ENCODE data around the gene RNASE13. TPM values are rescaled to one million over a fixed set of nuclear protein-coding genes. Genes with fewer than 3 reads are reported as not detected.
A peak's percentile ranks its signal among the peaks of the same experiment; 100 is the strongest.

RNASE13 gene
- total RNA-seq, 4 donors from 2014 or later, result not detected

DNA sequence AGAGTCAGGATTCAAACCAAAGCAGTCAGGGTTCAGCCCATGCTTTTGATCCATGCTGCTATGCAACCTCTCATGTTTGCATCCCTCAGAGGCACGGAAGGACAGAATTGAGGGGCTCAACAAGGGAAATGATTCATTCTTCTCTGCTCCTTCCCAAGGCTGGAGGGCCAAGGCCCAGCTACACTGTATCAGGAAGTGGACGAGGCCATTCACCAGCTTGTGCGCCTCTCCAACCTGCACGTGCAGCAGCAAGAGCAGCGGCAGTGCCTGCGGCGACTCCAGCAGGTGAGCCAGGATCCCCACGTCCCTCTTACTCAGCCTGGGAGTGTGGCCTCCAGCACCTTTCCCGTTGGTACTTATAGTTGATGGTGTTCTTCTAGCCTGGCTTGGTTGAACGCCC lies 44.1 kb upstream of the RNASE13 start:
- TF ChIP-seq, protein P1, sequence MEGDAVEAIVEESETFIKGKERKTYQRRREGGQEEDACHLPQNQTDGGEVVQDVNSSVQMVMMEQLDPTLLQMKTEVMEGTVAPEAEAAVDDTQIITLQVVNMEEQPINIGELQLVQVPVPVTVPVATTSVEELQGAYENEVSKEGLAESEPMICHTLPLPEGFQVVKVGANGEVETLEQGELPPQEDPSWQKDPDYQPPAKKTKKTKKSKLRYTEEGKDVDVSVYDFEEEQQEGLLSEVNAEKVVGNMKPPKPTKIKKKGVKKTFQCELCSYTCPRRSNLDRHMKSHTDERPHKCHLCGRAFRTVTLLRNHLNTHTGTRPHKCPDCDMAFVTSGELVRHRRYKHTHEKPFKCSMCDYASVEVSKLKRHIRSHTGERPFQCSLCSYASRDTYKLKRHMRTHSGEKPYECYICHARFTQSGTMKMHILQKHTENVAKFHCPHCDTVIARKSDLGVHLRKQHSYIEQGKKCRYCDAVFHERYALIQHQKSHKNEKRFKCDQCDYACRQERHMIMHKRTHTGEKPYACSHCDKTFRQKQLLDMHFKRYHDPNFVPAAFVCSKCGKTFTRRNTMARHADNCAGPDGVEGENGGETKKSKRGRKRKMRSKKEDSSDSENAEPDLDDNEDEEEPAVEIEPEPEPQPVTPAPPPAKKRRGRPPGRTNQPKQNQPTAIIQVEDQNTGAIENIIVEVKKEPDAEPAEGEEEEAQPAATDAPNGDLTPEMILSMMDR (IDR thresholded peaks at IDR 0.05), result no peak
- TF ChIP-seq POLR2A (IDR thresholded peaks at IDR 0.05; ENCODE audit: low read depth), result no peak
- TF ChIP-seq EP300 (IDR thresholded peaks at IDR 0.05), result no peak
- TF ChIP-seq POLR2AphosphoS5 (IDR thresholded peaks at IDR 0.05), result no peak
- intact Hi-C loops (cut with DNase I), result no loop called here

DNA sequence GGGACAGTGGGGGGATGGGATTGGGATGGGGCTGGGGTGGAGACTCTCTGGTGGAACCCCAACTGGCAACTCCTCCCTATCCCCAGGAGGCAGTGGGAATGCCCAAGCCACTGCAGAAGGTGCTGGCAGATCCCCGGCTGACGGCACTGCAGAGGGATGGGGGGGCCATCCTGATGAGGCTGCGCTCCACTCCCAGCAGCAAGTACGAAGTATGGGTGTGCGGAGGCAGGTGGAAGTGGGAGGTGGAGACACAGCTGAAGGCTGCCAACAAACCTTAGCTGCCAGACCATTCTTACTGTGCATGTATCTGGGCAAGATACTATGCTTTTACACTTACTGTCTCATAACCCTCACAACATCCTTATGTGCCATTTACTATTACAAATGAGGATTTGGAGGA lies 43.7 kb upstream of the RNASE13 start:
- Histone ChIP-seq H3K36me3 (peaks cover 42 to 100% (median 96%) of the 10 kb centered on the region in 4 donors), H3K9me3 (no peaks in the 10 kb centered on the region), H3K4me3 (no peak overlapping the region), H3K27ac (replicated peaks in 1 of 4) (no peak overlapping the region), H3K4me1 (peaks cover 0 to 10% (median 5%) of the 10 kb centered on the region in 4 donors), H3K27me3 (no peaks in the 10 kb centered on the region)
- no peak for DNase-seq (ENCODE audit: extremely low spot score)
- WGBS, result 82% methylated on average over 5 of the region's 5 CpGs
- intact Hi-C loops (cut with DNase I), result no loop called here
- no peak for TF ChIP-seq EP300 (IDR thresholded peaks at IDR 0.05)
- no peak for TF ChIP-seq POLR2AphosphoS5 (IDR thresholded peaks at IDR 0.05)

More for the DNA sequence above, 44.1 kb upstream of the RNASE13 start:
- Histone ChIP-seq H3K27ac (replicated peaks in 1 of 4) (no peak overlapping the region), H3K36me3 (peaks cover 42 to 100% (median 98%) of the 10 kb centered on the region in 4 donors), H3K27me3 (no peaks in the 10 kb centered on the region), H3K9me3 (no peaks in the 10 kb centered on the region), H3K4me1 (peaks cover 0 to 8% (median 3%) of the 10 kb centered on the region in 4 donors), H3K4me3 (no peak overlapping the region)
- DNase-seq (ENCODE audit: extremely low spot score), result no peak
- WGBS, result 93% methylated on average over 8 of the region's 10 CpGs

DNA sequence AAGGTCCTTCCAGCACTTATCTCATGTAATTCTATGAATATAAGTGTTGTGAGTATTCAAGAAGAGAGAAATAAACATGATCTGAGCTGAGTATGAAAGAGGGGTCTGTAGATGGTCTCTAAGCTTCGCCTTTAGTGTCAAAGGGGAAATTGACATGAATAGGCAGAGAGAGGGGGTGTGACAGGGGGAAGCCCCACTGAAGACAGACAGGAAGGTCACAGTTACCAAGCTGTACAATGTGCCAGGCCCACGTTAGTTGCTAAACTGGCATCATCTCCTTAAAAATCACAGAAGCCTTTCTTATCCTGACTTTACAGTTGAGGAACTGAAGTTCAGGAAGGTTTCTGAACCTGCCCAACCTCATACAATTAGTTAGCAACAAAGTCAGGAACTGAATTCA lies 43.1 kb upstream of the RNASE13 start:
- intact Hi-C loops (cut with DNase I), result no loop called here
- peaks cover 5 to 12% (median 10%) of the 10 kb centered on the region in 4 donors for H3K4me1 ChIP-seq
- H3K27me3 ChIP-seq, result no peaks in the 10 kb centered on the region
- no peaks in the 10 kb centered on the region for H3K9me3 ChIP-seq
- no peak overlapping the region for H3K27ac ChIP-seq (replicated peaks in 1 of 4)
- H3K36me3 ChIP-seq, result peaks cover 36 to 99% (median 95%) of the 10 kb centered on the region in 4 donors
- DNase-seq (ENCODE audit: extremely low spot score), result no peak
- WGBS, result 70% methylated on average over 2 of the region's 2 CpGs
- H3K4me3 ChIP-seq, result no peak overlapping the region
- no peak for TF ChIP-seq POLR2A (IDR thresholded peaks at IDR 0.05; ENCODE audit: low read depth)
- no peak for TF ChIP-seq POLR2AphosphoS5 (IDR thresholded peaks at IDR 0.05)
- TF ChIP-seq, protein P1 (IDR thresholded peaks at IDR 0.05), result no peak
- no peak for TF ChIP-seq EP300 (IDR thresholded peaks at IDR 0.05)

DNA sequence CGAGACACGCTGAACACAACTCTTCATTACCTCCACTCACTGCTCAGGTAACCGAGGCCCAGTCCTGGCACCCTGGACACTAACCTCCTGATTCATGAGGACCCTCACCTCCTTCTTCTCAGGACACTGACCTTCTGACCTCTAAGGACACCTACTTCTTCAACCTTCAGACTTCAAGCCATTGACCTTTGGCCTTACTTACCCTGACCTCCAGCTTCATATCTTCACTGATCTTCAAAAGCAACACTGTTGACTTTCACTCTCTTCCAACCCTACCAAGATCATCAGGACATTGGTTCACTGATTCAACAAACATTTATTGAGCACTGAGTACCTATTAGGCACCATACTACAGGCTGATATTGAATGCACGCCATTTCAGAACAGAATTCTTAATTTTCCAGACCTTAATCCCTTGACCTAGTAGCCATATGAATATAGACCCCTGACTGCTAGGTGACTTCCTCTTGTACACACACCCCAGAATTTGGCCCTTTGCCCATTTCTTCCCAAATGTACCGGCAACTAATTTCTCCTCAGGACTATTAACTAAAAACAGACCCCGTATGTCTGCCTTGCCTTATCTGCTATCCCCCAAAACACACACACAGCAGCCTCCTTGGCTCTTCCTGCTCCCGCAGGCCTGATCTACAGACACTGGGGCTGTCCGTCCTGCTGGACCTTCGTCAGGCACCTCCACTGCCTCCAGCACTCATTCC lies 41.3 kb upstream of the RNASE13 start:
- no peak overlapping the region for H3K4me3 ChIP-seq
- TF ChIP-seq EP300 (IDR thresholded peaks at IDR 0.05) (no peak), POLR2AphosphoS5 (IDR thresholded peaks at IDR 0.05) (no peak), POLR2A (IDR thresholded peaks at IDR 0.05; ENCODE audit: low read depth) (no peak)
- TF ChIP-seq, protein P1 (IDR thresholded peaks at IDR 0.05), result no peak
- intact Hi-C loops (cut with DNase I), result no loop called here
- H3K27me3 ChIP-seq, result no peaks in the 10 kb centered on the region
- H3K9me3 ChIP-seq, result no peaks in the 10 kb centered on the region
- DNase-seq (ENCODE audit: extremely low spot score), result no peak
- no peak overlapping the region for H3K27ac ChIP-seq (replicated peaks in 1 of 4)
- H3K36me3 ChIP-seq, result peaks cover 25 to 81% (median 77%) of the 10 kb centered on the region in 4 donors
- WGBS, result 84% methylated on average over 9 of the region's 9 CpGs
- H3K4me1 ChIP-seq, result peaks cover 19 to 30% (median 28%) of the 10 kb centered on the region in 4 donors

DNA sequence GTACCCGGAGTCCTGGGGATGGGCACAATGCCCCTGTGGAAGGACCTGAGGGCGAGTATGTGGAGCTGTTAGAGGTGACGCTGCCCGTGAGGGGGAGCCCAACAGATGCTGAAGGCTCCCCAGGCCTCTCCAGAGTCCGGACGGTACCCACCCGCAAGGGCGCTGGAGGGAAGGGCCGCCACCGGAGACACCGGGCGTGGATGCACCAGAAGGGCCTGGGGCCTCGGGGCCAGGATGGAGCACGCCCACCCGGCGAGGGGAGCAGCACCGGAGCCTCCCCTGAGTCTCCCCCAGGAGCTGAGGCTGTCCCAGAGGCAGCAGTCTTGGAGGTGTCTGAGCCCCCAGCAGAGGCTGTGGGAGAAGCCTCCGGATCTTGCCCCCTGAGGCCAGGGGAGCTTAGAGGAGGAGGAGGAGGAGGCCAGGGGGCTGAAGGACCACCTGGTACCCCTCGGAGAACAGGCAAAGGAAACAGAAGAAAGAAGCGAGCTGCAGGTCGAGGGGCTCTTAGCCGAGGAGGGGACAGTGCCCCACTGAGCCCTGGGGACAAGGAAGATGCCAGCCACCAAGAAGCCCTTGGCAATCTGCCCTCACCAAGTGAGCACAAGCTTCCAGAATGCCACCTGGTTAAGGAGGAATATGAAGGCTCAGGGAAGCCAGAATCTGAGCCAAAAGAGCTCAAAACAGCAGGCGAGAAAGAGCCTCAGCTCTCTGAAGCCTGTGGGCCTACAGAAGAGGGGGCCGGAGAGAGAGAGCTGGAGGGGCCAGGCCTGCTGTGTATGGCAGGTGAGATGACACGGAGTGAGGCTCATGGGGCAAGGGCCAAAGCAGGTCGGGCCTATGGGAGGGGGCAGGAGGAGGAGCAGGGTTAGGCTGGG lies 40.0 kb upstream of the RNASE13 start:
- no peaks in the 10 kb centered on the region for H3K9me3 ChIP-seq
- TF ChIP-seq, protein P1 (IDR thresholded peaks at IDR 0.05), result no peak
- no peak for TF ChIP-seq POLR2AphosphoS5 (IDR thresholded peaks at IDR 0.05)
- TF ChIP-seq POLR2A (IDR thresholded peaks at IDR 0.05; ENCODE audit: low read depth), result no peak
- no peak for TF ChIP-seq EP300 (IDR thresholded peaks at IDR 0.05)
- H3K36me3 ChIP-seq, result peaks cover 13 to 69% (median 66%) of the 10 kb centered on the region in 4 donors
- no peaks in the 10 kb centered on the region for H3K27me3 ChIP-seq
- peaks cover 21 to 41% (median 36%) of the 10 kb centered on the region in 4 donors for H3K4me1 ChIP-seq
- no peak for DNase-seq (ENCODE audit: extremely low spot score)
- intact Hi-C loops (cut with DNase I), result no loop called here
- 88% methylated on average over 15 of the region's 26 CpGs for WGBS
- peak overlapping the region in 1 of 4 donors; percentile 8 for H3K27ac ChIP-seq (replicated peaks in 1 of 4)
- no peak overlapping the region for H3K4me3 ChIP-seq

All from esophagus muscularis mucosa (tissue), 4 donors.